Kidney capillary endothelial cell (primary cell): ENCODE measurements around the gene SLC6A3.
"Not testable (repeated sequence)": the region's sequence is repeated elsewhere in the genome, so short reads cannot be mapped to it uniquely, and the experiment has no call there.

Source experiments
- DNase-seq: peaks from one replicate; pipeline ENCODE4 v3.0.0-alpha.2; 2018; ENCODE audit warnings: low spot score

Gene SLC6A3

GRCh38 chr5:1477341-1477740 is 32.1 kb upstream of the SLC6A3 start:
- peak; percentile 14 for DNase-seq

- no peak for DNase-seq
These were observed 31.7 kb upstream of the SLC6A3 start for GRCh38 chr5:1476967-1477310.

- no peak for DNase-seq
These were observed 31.1 kb upstream of the SLC6A3 start for GRCh38 chr5:1476181-1476966.

GRCh38 chr5:1475544-1475900 is 30.3 kb upstream of the SLC6A3 start:
- DNase-seq: not testable (repeated sequence)

GRCh38 chr5:1474866-1475543 is 29.8 kb upstream of the SLC6A3 start:
- DNase-seq: no peak

GRCh38 chr5:1474183-1474839 is 29.1 kb upstream of the SLC6A3 start:
- DNase-seq: no peak

GRCh38 chr5:1473746-1474145 is 28.5 kb upstream of the SLC6A3 start:
- no peak for DNase-seq

GRCh38 chr5:1472964-1473628 is 27.9 kb upstream of the SLC6A3 start:
- DNase-seq: no peak

- no peak for DNase-seq
These were observed 27.0 kb upstream of the SLC6A3 start for GRCh38 chr5:1471997-1472963.

GRCh38 chr5:1471240-1471853 is 26.1 kb upstream of the SLC6A3 start:
- DNase-seq: no peak

GRCh38 chr5:1470762-1471211 is 25.5 kb upstream of the SLC6A3 start:
- DNase-seq: no peak

- no peak for DNase-seq
These were observed 23.6 kb upstream of the SLC6A3 start for GRCh38 chr5:1468629-1469527.

- no peak for DNase-seq
These were observed 23.0 kb upstream of the SLC6A3 start for GRCh38 chr5:1468247-1468612.

- DNase-seq: no peak
These were observed 22.4 kb upstream of the SLC6A3 start for GRCh38 chr5:1467341-1468246.

GRCh38 chr5:1466631-1467265 is 21.5 kb upstream of the SLC6A3 start:
- DNase-seq: no peak

GRCh38 chr5:1465966-1466471 is 20.8 kb upstream of the SLC6A3 start:
- no peak for DNase-seq

- DNase-seq: no peak
These were observed 19.9 kb upstream of the SLC6A3 start for GRCh38 chr5:1465117-1465516.

- DNase-seq: no peak
These were observed 19.3 kb upstream of the SLC6A3 start for GRCh38 chr5:1464511-1464910.
